K562 (cell line): ENCODE measurements around the gene ZNF512B. TPM values are rescaled to one million over a fixed set of nuclear protein-coding genes. Genes with fewer than 3 reads are reported as not detected.

ENCODE experiments used
- FOSL1 ChIP-seq: fragments of 200-800 bp; sonication (Bioruptor generic); conservative IDR thresholded peaks from 2 replicates; pipeline ENCODE4 v1.6.1; 2016; ENCODE audit warnings: missing genetic modification characterization, missing compliant biosample characterization
- PHF8 ChIP-seq: fragments of 200-600 bp; sonication (generic); IDR thresholded peaks from 2 replicates; pipeline ENCODE4 v1.6.1; 2012; ENCODE audit warnings: mixed run types, mild to moderate bottlenecking, inconsistent platforms, low read length, moderate library complexity, borderline replicate concordance
- POLR2A ChIP-seq: fragments of 450-650 bp; conservative IDR thresholded peaks from 2 replicates; pipeline ENCODE4 v1.6.1; 2016
- POLR2G ChIP-seq: fragments of 200-400 bp; formaldehyde crosslinking; IDR thresholded peaks from 2 replicates; pipeline ENCODE4 v1.6.1; 2017; ENCODE audit warnings: low read depth, mild to moderate bottlenecking, antibody characterized with exemption, low read length, moderate library complexity
- RBM22 ChIP-seq: fragments of 200-400 bp; formaldehyde crosslinking; IDR thresholded peaks from 2 replicates; pipeline ENCODE4 v1.6.1; 2018; ENCODE audit warnings: low read length, low read depth; ENCODE audit not compliant: poor library complexity, severe bottlenecking
- SIN3A ChIP-seq, 2 experiments: fragments of 150-350 bp in 1 of 2; IDR thresholded peaks; 2 replicates each; pipeline ENCODE4 v1.6.1; 2011 to 2016; ENCODE audit warnings: borderline replicate concordance in 2 of 2, low read depth in 2 of 2, low read length in 2 of 2, mild to moderate bottlenecking in 2 of 2, moderate library complexity in 2 of 2; ENCODE audit not compliant: control insufficient read depth in 1 of 2
- ZNF280B ChIP-seq: fragments of 250-450 bp; sonication (Bioruptor Pico); IDR thresholded peaks from 2 replicates; pipeline ENCODE4 v1.5.1; 2021; ENCODE audit warnings: mild to moderate bottlenecking
- ZNF740 ChIP-seq, 3 experiments: fragments of 200-800 bp in 1 of 3; sonication (Bioruptor generic) in 1 of 3; sonication (generic) in 1 of 3; formaldehyde crosslinking in 1 of 3; IDR thresholded peaks; 2 replicates each; pipeline versions ENCODE4 v1.6.1 to v1.8.0; 2016 to 2022; ENCODE audit warnings: mild to moderate bottlenecking in 2 of 3, missing compliant biosample characterization in 2 of 3, missing genetic modification characterization in 2 of 3, missing genetic modification reagents in 1 of 3
- polyA plus RNA-seq, 8 experiments: library from polyadenylated mRNA; depleted of rRNA in 4 of 8; stranded (reverse) in 5 of 8; unstranded in 3 of 8; fragments of >200 nt; fragmentation: Nextera tagmentation in 2 of 8; fragmentation: Illumina TruSeq in 1 of 8; extraction: Ambion mirVana in 2 of 8; extraction: Trizol in 1 of 8; gene quantifications; 2 replicates each; pipeline versions ENCODE4 v1.2.1 to v1.2.3, GENCODE V29; 2011 to 2014; ENCODE audit warnings: inconsistent platforms in 1 of 8, missing spikeins in 1 of 8
- total RNA-seq, 7 experiments: library from RNA; depleted of rRNA in 6 of 7; stranded (reverse); fragments of >200 nt in 6 of 7; fragmentation: Illumina TruSeq in 2 of 7; extraction: Trizol in 2 of 7; gene quantifications; 2 replicates each; pipeline versions ENCODE4 v1.2.1 to v1.2.3, GENCODE V29; 2011 to 2021; ENCODE audit warnings: low replicate concordance in 1 of 7

ZNF512B gene
- total and polyA plus RNA-seq, 9 of the 15 experiments (the other 6 are each of a cell fraction or from before 2014, with no cell fraction given) = 0.01 to 27.8 (median 8.2) TPM

- TF ChIP-seq ZNF740 (CRISPR knock-in tag; IDR thresholded peaks at IDR 0.05) (no peak), ZNF740 (tag; IDR thresholded peaks at IDR 0.05) (no peak), FOSL1 (tag) (no peak), RBM22 (peak; percentile 92), ZNF280B (CRISPR knock-in tag) (no peak), PHF8 (no peak), POLR2A (0 out of 2 replicates have a peak, but pooled peaks have one; percentile 27), SIN3A (IDR thresholded peaks at IDR 0.05; ENCODE audit: borderline replicate concordance in 2 of 2, control insufficient read depth in 1 of 2, low read depth in 2 of 2, low read length in 2 of 2) (0 out of 4 replicates have a peak, but pooled peaks of 1 of the 2 experiments have one; percentile 33), POLR2G (peak; percentile 67)
These were observed 30.4 kb downstream of the ZNF512B start (continued) for GRCh38 chr20:63939061-63939935.
